Lower lobe of right lung (tissue), 2 donors: ENCODE measurements around the gene ITPR1. TPM values are rescaled to one million over a fixed set of nuclear protein-coding genes. Genes with fewer than 3 reads are reported as not detected.

Experiments used
- ATAC-seq, 2 donors: fragments of 200-7000 bp; cut with Tn5 transposase; one replicate each; pipeline ENCODE4 v1.9.1; 2020 to 2022; ENCODE audit warnings: mild to moderate bottlenecking in 2 of 2, moderate library complexity in 2 of 2
- DNase-seq: peaks from one replicate; pipeline ENCODE4 v3.0.0-alpha.2; 2020
- H3K27ac ChIP-seq: fragments of 200-600 bp; one replicate; pipeline ENCODE4 v1.8.0; 2022
- H3K27me3 ChIP-seq: fragments of 200-600 bp; one replicate; pipeline ENCODE4 v1.8.0; 2022; ENCODE audit warnings: low read depth
- H3K36me3 ChIP-seq: fragments of 200-600 bp; one replicate; pipeline ENCODE4 v1.8.0; 2022; ENCODE audit warnings: mild to moderate bottlenecking
- H3K4me1 ChIP-seq: fragments of 200-600 bp; one replicate; pipeline ENCODE4 v1.8.0; 2022
- H3K4me3 ChIP-seq: fragments of 200-600 bp; one replicate; pipeline ENCODE4 v1.8.0; 2022; ENCODE audit warnings: mild to moderate bottlenecking
- H3K9me3 ChIP-seq: fragments of 200-600 bp; one replicate; pipeline ENCODE4 v1.8.0; 2022
- CTCF ChIP-seq: fragments of 200-600 bp; IDR thresholded peaks from one replicate; pipeline ENCODE4 v1.8.0; 2022; ENCODE audit warnings: antibody characterized with exemption, mild to moderate bottlenecking
- intact Hi-C: fragments of 100-400 bp; cut with DNase I; formaldehyde crosslinking; loops from one replicate; pipeline ENCODE4 v1.11.0; 2022
- total RNA-seq: library from RNA; stranded (reverse); fragmentation: NEBNext Ultra II Directional; extraction: Animal tissue kit (Norgen Biotek cat#: 25700); gene quantifications from one replicate; pipeline ENCODE4 v1.2.1, GENCODE V29; 2021
- donor health status: DM: no; HTN: yes; CAD: no; lungs with severe emphysema.

ITPR1 gene
- total RNA-seq, 1 donor from 2014 or later = 69.1 TPM

- Histone ChIP-seq H3K4me1 (peaks cover 15% of the 10 kb centered on the region), H3K4me3 (peak within 1 kb of the TSS; percentile 100), H3K27ac (peak within 1 kb of the TSS; percentile 96), H3K36me3 (no peaks in the 10 kb centered on the region), H3K27me3 (no peaks in the 10 kb centered on the region), H3K9me3 (no peaks in the 10 kb centered on the region)
- intact Hi-C loops = no loop called here
- TF ChIP-seq CTCF = no peak
- peak; percentile 89 for DNase-seq
- ATAC-seq = peak; percentile 97 to 100
Observed at GRCh38 chr3:4466741-4467521, 26.2 kb upstream of the ITPR1 start, which contains the start of gene SUMF1. SUMF1 (minus strand) TSS chr3:4467269; CDS start chr3:4467245, 24 bp downstream.

DNA sequence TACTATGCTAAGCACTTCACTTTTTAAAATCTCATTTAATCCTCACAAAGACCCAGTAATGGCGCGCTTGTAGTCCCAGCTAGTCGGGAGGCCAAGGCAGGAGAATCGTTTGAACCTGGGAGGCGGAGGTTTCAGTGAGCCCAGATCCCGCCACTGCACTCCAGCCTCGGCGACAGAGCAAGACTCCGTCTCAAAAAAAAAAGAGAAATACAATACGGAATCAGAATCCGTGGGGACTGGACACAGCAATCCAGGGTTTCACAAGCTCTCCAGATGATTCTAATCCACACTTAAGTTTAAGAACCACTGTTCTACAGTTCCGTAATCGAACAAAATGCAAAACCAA, 25.7 kb upstream of the ITPR1 start:
- Histone ChIP-seq H3K27ac (peak overlapping the region; percentile 96), H3K4me1 (peaks cover 15% of the 10 kb centered on the region), H3K4me3 (peak overlapping the region; percentile 100), H3K36me3 (no peaks in the 10 kb centered on the region), H3K9me3 (no peaks in the 10 kb centered on the region), H3K27me3 (no peaks in the 10 kb centered on the region)
- intact Hi-C loops = no loop called here
- ATAC-seq (no peak), DNase-seq (no peak)
- TF ChIP-seq CTCF = no peak

DNA sequence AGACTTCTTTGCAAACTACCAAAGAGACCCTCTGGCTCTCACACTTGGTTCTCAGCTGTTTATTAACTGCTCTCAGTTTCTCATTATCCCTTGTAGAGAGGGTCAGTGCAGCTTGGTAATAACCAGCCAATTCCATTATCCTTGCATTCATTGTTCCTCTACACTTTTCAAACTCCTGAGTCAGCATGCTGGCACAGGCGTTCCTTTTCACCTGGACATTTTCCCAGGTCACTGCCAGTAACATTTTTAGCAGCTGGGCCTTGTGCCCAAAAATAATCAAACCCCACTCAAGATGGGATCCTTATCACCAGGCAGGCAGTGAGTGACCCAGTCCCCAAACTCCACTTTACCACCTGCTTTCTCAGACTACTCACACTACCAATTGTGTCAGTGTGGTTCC, 21.2 kb upstream of the ITPR1 start:
- DNase-seq = no peak
- Histone ChIP-seq H3K36me3 (no peaks in the 10 kb centered on the region), H3K4me3 (no peak overlapping the region), H3K27me3 (no peaks in the 10 kb centered on the region), H3K9me3 (no peaks in the 10 kb centered on the region), H3K27ac (no peak overlapping the region), H3K4me1 (peaks cover 13% of the 10 kb centered on the region)
- TF ChIP-seq CTCF = no peak
- intact Hi-C loops = no loop called here
- no peak for ATAC-seq

DNA sequence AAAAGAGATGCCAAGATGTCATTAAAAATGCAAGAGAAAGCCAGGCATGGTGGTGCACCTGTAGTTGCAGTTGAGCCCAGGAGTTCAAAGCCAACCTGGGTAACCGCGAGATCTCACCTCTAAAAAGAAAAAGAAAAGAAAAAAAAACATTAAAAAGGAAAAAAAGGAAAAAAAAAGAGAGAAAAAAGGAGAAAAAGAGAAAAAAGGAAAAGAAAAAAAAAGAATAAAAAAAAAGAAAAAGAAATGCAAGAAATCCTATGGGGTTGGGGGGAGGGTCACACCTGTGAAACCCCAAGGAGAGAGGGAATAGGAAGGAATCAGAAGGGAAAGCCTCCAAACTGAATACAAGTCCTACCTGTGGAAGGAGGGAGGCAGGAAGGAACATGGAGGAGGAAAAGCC, 20.8 kb upstream of the ITPR1 start:
- no peak overlapping the region for H3K27ac ChIP-seq
- intact Hi-C loops = no loop called here

GRCh38 chr3:4472766-4473165, 20.4 kb upstream of the ITPR1 start:
- Histone ChIP-seq H3K36me3 (no peaks in the 10 kb centered on the region), H3K27ac (no peak overlapping the region), H3K27me3 (no peaks in the 10 kb centered on the region), H3K4me3 (no peak overlapping the region), H3K4me1 (peaks cover 8% of the 10 kb centered on the region), H3K9me3 (no peaks in the 10 kb centered on the region)
- TF ChIP-seq CTCF = no peak
- ATAC-seq (no peak), DNase-seq (no peak)
- intact Hi-C loops = no loop called here

More for the DNA sequence above, 20.8 kb upstream of the ITPR1 start:
- Histone ChIP-seq H3K27me3 (no peaks in the 10 kb centered on the region), H3K36me3 (no peaks in the 10 kb centered on the region), H3K9me3 (no peaks in the 10 kb centered on the region), H3K4me1 (peaks cover 11% of the 10 kb centered on the region), H3K4me3 (no peak overlapping the region)
- no peak for DNase-seq
- no peak for TF ChIP-seq CTCF
- ATAC-seq = no peak
